ENCODE results near the gene PROM2. TPM values are rescaled to one million over a fixed set of nuclear protein-coding genes. Genes with fewer than 3 reads are reported as not detected.

PROM2 gene
- total RNA-seq, 1 donor from 2014 or later = 18.5 TPM

- no peak overlapping the region for H3K4me3 Mint-ChIP-seq
- H3K27me3 Mint-ChIP-seq = peaks cover 3% of the 10 kb centered on the region
- H3K36me3 Mint-ChIP-seq = no peaks in the 10 kb centered on the region
- TF ChIP-seq CTCF (conservative IDR thresholded peaks at IDR 0.05) = no peak
- H3K9me3 Mint-ChIP-seq = no peaks in the 10 kb centered on the region
- H3K27ac Mint-ChIP-seq = no peak overlapping the region
- H3K4me1 Mint-ChIP-seq (ENCODE audit: unreplicated experiment) = peaks cover 4% of the 10 kb centered on the region
- no peak for DNase-seq (ENCODE audit: extremely low spot score, unreplicated experiment)
Observed at GRCh38 chr2:95309599-95309998, 35.4 kb downstream of the PROM2 start.

GRCh38 chr2:95310216-95310615, 36.0 kb downstream of the PROM2 start:
- no peak for TF ChIP-seq CTCF (conservative IDR thresholded peaks at IDR 0.05)
- Mint-ChIP-seq H3K4me1 (ENCODE audit: unreplicated experiment) (peaks cover 8% of the 10 kb centered on the region), H3K27me3 (peaks cover 6% of the 10 kb centered on the region), H3K4me3 (no peak overlapping the region), H3K27ac (no peak overlapping the region), H3K9me3 (no peaks in the 10 kb centered on the region), H3K36me3 (no peaks in the 10 kb centered on the region)
- no peak for DNase-seq (ENCODE audit: extremely low spot score, unreplicated experiment)

GRCh38 chr2:95310651-95311050, 36.4 kb downstream of the PROM2 start:
- Mint-ChIP-seq H3K9me3 (no peaks in the 10 kb centered on the region), H3K27me3 (peaks cover 6% of the 10 kb centered on the region), H3K4me3 (no peak overlapping the region), H3K4me1 (ENCODE audit: unreplicated experiment) (peaks cover 9% of the 10 kb centered on the region), H3K27ac (no peak overlapping the region), H3K36me3 (no peaks in the 10 kb centered on the region)
- no peak for DNase-seq (ENCODE audit: extremely low spot score, unreplicated experiment)
- TF ChIP-seq CTCF (conservative IDR thresholded peaks at IDR 0.05) = no peak

GRCh38 chr2:95311815-95312542, 37.7 kb downstream of the PROM2 start:
- peaks cover 16% of the 10 kb centered on the region for H3K4me1 Mint-ChIP-seq (ENCODE audit: unreplicated experiment)
- DNase-seq (ENCODE audit: extremely low spot score, unreplicated experiment) = no peak

GRCh38 chr2:95312543-95313201, 38.4 kb downstream of the PROM2 start:
- Mint-ChIP-seq H3K4me1 (ENCODE audit: unreplicated experiment) (peaks cover 16% of the 10 kb centered on the region), H3K9me3 (no peaks in the 10 kb centered on the region)

More at GRCh38 chr2:95311815-95312542, 37.7 kb downstream of the PROM2 start:
- H3K27me3 Mint-ChIP-seq = peaks cover 3% of the 10 kb centered on the region
- no peaks in the 10 kb centered on the region for H3K9me3 Mint-ChIP-seq
- H3K4me3 Mint-ChIP-seq = no peak overlapping the region
- H3K27ac Mint-ChIP-seq = no peak overlapping the region
- TF ChIP-seq CTCF (conservative IDR thresholded peaks at IDR 0.05) = no peak
- H3K36me3 Mint-ChIP-seq = no peaks in the 10 kb centered on the region

More at GRCh38 chr2:95312543-95313201, 38.4 kb downstream of the PROM2 start:
- no peak for DNase-seq (ENCODE audit: extremely low spot score, unreplicated experiment)
- H3K27me3 Mint-ChIP-seq = peaks cover 3% of the 10 kb centered on the region
- no peaks in the 10 kb centered on the region for H3K36me3 Mint-ChIP-seq
- TF ChIP-seq CTCF (conservative IDR thresholded peaks at IDR 0.05) = no peak
- H3K27ac Mint-ChIP-seq = no peak overlapping the region
- H3K4me3 Mint-ChIP-seq = no peak overlapping the region
